NCI-H460 (cell line): ENCODE data around the gene SLC25A1. TPM values are rescaled to one million over a fixed set of nuclear protein-coding genes. Genes with fewer than 3 reads are reported as not detected.

Experiments
- DNase-seq: peaks from one replicate; pipeline ENCODE4 v3.0.0-alpha.2; 2016; ENCODE audit warnings: low read depth; ENCODE audit errors: extremely low read depth
- total RNA-seq: library from RNA; depleted of rRNA; stranded (reverse); fragments of >200 nt; shearing (Covaris generic); gene quantifications from 2 replicates; pipeline ENCODE4 v1.2.3, GENCODE V29; 2014

SLC25A1 gene
- total RNA-seq, 1 experiment from 2014 or later: 34.6 TPM

DNA sequence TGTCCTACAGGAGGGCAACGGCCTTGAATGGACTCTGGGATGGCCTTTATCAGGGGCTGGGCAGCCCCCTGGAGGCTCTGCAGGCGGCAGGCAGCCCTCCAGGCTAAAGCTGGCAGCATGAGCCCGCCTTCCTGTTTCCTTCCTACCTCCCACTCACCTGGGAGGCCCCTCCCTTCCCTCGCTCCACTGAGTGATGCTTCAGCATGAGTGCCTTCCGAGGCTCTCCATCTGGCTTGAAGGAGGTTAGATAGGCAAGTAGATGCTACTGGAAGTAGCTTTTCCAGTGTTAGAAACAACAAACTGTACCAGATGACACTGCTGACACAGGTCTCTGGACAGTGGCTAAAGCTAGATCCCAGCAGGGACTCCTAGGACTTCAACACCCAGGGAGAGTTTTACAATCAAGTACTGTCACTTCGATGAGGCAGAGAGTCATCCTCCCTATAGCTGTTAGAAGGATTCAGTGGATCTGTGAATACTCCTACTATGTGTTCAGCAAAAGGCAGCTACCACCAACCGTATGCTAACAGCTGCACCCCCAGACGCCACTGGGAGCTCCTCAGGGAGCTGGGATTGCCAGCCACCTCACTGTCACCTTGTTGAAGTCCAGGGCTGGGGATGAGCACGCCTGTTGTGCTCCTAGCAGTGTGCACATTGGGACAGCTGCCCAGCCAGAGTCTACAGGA is 4.1 kb upstream of the SLC25A1 start:
- no peak for DNase-seq

- DNase-seq: no peak
These were observed 3.4 kb upstream of the SLC25A1 start for GRCh38 chr22:19181786-19182471.

DNA sequence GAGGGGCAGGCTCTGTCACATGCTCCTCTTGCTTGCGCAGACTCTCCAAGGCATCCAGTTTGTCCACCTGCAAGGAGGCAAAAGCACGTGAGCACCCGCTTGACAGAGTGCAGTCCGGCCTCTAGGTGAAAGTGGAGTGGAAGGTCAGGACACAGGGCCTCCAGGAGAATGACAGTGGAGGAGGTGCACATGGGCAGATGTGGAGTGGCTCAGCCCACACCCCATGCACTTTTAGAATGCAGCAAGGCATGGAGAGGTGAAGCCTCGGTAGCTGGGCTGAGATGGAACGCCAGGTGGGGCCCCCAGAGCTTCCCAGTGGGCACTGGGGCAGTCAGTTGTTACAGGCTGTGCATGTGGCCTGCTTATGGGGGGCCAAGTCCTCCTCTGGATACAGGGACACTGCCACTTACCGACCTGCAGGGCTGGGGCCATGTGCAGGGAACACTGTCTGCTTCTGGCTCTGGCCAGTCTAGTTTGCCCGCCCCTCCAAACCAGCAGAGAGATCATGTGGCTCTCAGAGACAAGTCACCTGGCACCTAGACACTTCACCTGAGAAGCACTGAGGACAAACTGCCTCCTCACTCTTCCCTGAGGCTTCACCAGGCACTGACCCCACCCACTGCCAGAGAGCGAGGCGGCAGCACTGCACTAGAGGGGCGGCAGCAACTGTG is 2.3 kb upstream of the SLC25A1 start:
- no peak for DNase-seq

- DNase-seq: no peak
These were observed 1.7 kb upstream of the SLC25A1 start for GRCh38 chr22:19180234-19180633.

- DNase-seq: peak; percentile 58
These were observed 1.0 kb upstream of the SLC25A1 start for GRCh38 chr22:19179497-19180048.

DNA sequence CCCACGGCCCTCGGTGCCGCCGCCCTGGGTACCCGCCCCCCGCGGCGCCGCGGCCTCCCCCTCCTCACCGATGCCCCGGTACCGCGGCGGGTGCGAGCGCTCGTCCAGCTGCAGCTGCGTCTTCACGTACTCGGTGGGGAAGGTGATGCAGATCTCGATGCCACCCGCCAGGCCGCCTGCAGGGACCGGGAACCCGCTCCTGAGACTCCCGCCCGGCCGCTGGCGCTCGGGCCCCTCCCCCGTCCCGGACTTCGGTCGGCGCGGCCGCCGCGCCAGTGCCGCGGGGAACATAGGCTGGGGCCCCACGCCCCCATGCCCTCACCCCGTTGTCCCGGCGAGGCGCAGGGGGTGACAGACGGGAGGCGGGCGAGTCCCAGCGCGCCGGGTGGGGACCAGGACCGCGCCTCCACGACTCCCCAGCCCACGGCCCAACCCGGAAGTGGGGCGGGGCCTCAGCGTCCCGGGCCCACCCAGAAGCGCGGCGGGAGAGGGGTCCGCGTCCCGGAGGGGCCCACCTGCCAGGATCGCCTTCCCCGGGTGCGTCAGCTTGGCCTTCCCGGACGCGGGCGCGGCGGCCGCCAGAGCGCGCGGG is 375 bp downstream of the SLC25A1 start:
- no peak for DNase-seq

DNA sequence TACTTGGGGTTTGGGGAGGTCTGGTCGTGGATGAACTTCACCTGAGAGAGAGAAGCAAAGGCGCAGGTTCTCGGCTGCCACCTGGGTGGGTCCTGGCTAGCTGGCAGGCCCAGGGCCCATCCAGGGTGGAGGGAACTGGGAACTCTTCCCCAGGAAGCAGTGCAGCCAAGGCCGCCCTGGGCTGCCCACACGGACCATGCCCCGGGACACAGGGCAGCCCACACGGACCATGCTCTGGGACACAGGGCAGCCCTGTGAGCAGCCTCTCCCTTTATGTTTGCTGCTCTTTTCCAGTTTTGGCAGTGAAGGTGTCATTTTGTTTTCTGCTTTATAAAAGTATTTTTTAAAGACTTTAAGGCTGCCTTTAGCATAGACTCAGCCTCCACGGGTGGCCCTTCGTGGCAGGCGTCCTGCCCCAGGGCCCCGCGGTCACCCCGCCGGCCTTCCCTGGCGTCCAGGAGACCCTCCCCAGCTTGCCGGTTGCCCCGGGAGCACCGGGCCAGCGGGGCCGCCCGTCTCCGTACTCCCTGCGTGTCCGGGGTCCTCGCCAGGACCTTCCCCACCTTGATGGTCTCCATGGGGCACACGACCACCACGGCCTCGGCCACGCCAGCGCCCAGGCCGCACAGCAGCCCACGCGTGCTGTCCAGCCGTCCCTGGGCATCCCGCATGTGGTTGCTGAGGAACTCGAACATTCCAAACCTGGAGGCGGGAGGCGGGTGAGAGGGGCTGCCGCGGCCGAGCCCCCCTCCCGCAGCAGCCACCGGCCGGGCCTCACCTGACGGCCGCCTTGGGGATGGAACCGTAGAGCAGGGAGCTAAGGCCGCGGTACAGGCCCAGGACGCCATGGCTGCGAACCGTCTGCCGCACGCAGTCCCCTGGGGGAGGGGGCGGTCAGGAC is 1.1 kb downstream of the SLC25A1 start:
- DNase-seq: no peak

GRCh38 chr22:19176732-19177131 is 1.8 kb downstream of the SLC25A1 start:
- no peak for DNase-seq

DNA sequence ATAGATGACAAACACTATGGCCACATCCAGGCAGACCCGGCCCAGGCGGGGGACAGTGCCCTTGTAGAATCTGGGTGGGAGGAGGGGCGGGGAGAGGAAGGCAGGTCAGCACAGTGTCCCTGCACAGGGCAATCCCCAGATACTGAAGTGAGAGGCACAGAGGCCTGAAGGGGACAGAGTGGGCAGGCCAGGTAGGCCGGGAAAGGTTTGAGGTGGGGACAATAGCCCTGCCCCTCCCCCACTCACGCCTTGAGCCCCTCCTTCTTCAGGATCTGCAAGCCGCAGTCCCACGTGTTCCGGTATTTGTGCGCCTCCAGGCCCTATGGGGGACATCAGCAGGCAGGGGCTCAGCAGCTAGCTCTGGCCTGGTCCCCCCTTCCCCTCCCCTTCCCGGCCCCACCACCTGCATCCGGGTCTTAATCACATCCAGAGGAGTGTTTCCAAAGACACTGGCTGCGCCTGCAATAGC is 2.3 kb downstream of the SLC25A1 start:
- no peak for DNase-seq

- DNase-seq: no peak
These were observed 2.8 kb downstream of the SLC25A1 start for GRCh38 chr22:19175602-19176174.

- DNase-seq: no peak
These were observed 3.4 kb downstream of the SLC25A1 start for GRCh38 chr22:19175026-19175601.

GRCh38 chr22:19174106-19175025 is 4.2 kb downstream of the SLC25A1 start:
- no peak for DNase-seq

DNA sequence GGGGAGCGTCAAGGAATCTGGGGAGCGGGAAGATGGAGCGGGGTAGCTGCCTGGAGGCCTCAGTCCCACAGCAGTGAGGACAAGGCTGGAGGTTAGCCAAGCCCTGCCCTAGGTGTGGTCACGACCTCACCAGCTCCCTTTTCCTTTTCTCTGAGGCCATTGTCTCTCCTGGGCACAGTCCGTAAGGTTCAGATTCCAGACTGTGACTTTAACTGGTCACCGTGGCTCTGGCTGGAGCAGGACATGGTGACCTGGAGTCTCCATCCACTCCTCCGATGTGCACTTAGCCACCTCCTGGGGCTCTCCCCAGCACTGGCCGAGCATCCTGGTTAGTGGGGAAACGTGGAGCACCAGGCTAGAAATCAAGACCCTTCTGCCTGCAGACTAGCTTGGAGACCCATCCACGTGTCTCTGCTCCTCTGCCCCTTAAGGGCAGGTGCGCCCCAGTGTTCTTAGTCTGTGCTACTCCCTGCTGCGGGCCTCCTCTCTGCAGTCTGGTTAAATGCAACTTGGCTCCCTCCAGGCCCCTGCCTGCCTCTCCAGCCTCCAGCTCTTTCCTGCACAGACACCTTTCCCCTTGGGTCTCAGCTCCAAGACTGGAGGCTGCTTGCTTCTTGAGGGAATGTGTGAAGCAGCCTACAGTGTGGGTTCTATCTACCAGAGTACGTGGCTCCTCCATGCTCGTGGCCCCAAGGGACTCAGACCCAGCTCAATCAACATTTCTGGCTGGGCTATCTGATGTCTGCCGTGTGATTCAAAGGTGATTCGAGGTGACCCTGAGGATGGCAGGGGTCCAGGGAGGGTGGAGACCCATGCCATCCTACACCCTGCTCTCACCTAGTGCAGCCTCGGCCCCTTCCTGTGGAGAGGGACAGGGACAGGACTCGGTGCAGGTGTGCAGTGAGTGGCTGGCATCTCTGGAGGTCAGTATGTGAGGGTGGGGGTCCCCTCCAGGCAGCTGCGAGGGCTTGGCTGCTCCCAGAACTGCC is 5.2 kb downstream of the SLC25A1 start:
- no peak for DNase-seq

GRCh38 chr22:19172213-19173046 is 6.1 kb downstream of the SLC25A1 start:
- no peak for DNase-seq

DNA sequence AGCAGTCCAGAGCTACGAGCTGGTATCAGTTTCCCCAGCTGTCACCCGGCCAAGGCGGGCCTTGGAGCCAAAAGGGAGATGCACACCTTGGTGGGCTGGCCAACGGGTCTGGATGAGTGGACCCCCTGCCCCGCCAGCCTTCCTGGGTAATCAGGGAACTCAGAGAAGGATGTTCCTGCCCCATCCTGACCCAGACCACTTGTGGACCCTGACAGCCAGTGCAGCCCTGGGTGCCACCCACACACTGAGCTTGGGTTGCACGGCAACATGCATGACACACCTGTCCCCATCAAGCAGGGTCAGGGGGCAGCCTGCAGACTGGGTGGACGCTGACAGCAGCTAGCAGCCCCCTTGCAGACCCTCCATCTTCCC is 8.6 kb downstream of the SLC25A1 start:
- no peak for DNase-seq
